H1 (cell line): Measurements from ENCODE around the gene MYL5. TPM values are rescaled to one million over a fixed set of nuclear protein-coding genes. Genes with fewer than 3 reads are reported as not detected.

Source experiments
- CTCF ChIA-PET: fragments of 300-600 bp; sonication (Branson Sonifier 250); formaldehyde crosslinking; loops from one replicate; lab custom pipeline; 2021; ENCODE audit not compliant: partially characterized antibody; lab: Charles Lee
- POLR2A ChIA-PET: fragments of 300-600 bp; sonication (Branson Sonifier 250); formaldehyde crosslinking; loops from one replicate; lab custom pipeline; 2021; ENCODE audit warnings: inconsistent platforms; ENCODE audit not compliant: partially characterized antibody; lab: Charles Lee
- DNase-seq, 2 experiments: peaks; one replicate each; pipeline versions ENCODE4 v3.0.0 to v3.0.0-alpha.2; 2010 to 2022; ENCODE audit warnings: low spot score in 2 of 2, low read depth in 1 of 2, mixed read lengths in 1 of 2
- FAIRE-seq: peaks from 2 replicates; lab custom pipeline; 2011; peaks lifted over from hg19 to GRCh38; lab: Jason Lieb, UNC
- H2AFZ ChIP-seq: 2 replicates; pipeline ENCODE4 v1.8.1; 2012; ENCODE audit warnings: low read length, inconsistent platforms
- H2AK5ac ChIP-seq: 2 replicates; pipeline ENCODE4 v1.6.1; 2013; ENCODE audit warnings: low read depth, low read length
- H2BK120ac ChIP-seq: replicated peaks from 2 replicates; pipeline ENCODE3; 2013; ENCODE audit warnings: low read depth, low read length, inconsistent platforms
- H2BK12ac ChIP-seq: 2 replicates; pipeline ENCODE4 v1.6.1; 2013; ENCODE audit warnings: low read depth, low read length
- H2BK15ac ChIP-seq: 2 replicates; pipeline ENCODE4 v1.6.1; 2013; ENCODE audit warnings: low read length
- H2BK20ac ChIP-seq: 2 replicates; pipeline ENCODE4 v1.6.1; 2013; ENCODE audit warnings: low read length
- H2BK5ac ChIP-seq: 2 replicates; pipeline ENCODE4 v1.6.1; 2013; ENCODE audit warnings: low read depth, low read length
- H3K14ac ChIP-seq: 2 replicates; pipeline ENCODE4 v1.6.1; 2013; ENCODE audit warnings: inconsistent platforms; ENCODE audit not compliant: insufficient read length
- H3K18ac ChIP-seq: 2 replicates; pipeline ENCODE4 v1.6.1; 2013; ENCODE audit warnings: low read length; ENCODE audit errors: extremely low read depth
- H3K23ac ChIP-seq: 2 replicates; pipeline ENCODE4 v1.6.1; 2013; ENCODE audit warnings: inconsistent platforms; ENCODE audit not compliant: insufficient read length
- H3K23me2 ChIP-seq: 2 replicates; pipeline ENCODE4 v1.6.1; 2013; ENCODE audit warnings: low read depth, low read length
- H3K27ac ChIP-seq: 2 replicates; pipeline ENCODE4 v1.6.1; 2011; ENCODE audit warnings: low read depth, low read length, inconsistent platforms
- H3K27me3 ChIP-seq, 4 experiments: replicated peaks in 1 of 4; 1 replicate in 1 of 4; 2 replicates in 3 of 4; pipeline versions ENCODE4 v1.6.1 to v1.8.1; 2011 to 2013; ENCODE audit warnings: low read length in 3 of 4, mild to moderate bottlenecking in 3 of 4, inconsistent platforms in 2 of 4, mixed read lengths in 2 of 4, moderate library complexity in 1 of 4; ENCODE audit not compliant: control insufficient read depth in 3 of 4, insufficient read depth in 3 of 4; ENCODE audit errors: extremely low read depth in 1 of 4
- H3K36me3 ChIP-seq, 4 experiments: 2 replicates each; pipeline versions ENCODE4 v1.6.1 to v1.8.1; 2011 to 2013; ENCODE audit warnings: mild to moderate bottlenecking in 4 of 4, low read length in 3 of 4, moderate library complexity in 2 of 4, control low read depth in 1 of 4, inconsistent platforms in 1 of 4; ENCODE audit not compliant: insufficient read depth in 4 of 4, control insufficient read depth in 2 of 4
- H3K4ac ChIP-seq: replicated peaks from 2 replicates; pipeline ENCODE3; 2013; ENCODE audit warnings: low read length, low read depth, mixed read lengths, inconsistent platforms; ENCODE audit not compliant: insufficient read length
- H3K4me1 ChIP-seq, 4 experiments: replicated peaks in 1 of 4; 1 replicate in 1 of 4; 2 replicates in 3 of 4; pipeline versions ENCODE4 v1.6.1 to v1.8.1; 2011 to 2013; ENCODE audit warnings: low read length in 3 of 4, inconsistent platforms in 2 of 4, mixed read lengths in 1 of 4; ENCODE audit not compliant: insufficient read depth in 4 of 4, control insufficient read depth in 3 of 4
- H3K4me2 ChIP-seq, 2 experiments: 2 replicates each; pipeline versions ENCODE4 v1.6.1 to v1.8.1; 2011 to 2013; ENCODE audit warnings: low read depth in 2 of 2, low read length in 2 of 2, control low read depth in 1 of 2, inconsistent platforms in 1 of 2, mild to moderate bottlenecking in 1 of 2; ENCODE audit not compliant: insufficient read depth in 1 of 2
- H3K4me3 ChIP-seq, 4 experiments: fragments of 200-600, 300-600 bp in 1 of 4; sonication (generic), shearing (Covaris generic), sonication (Bioruptor Twin) in 1 of 4; 2 replicates each; pipeline versions ENCODE4 v1.5.1 to v1.8.1; 2011 to 2016; ENCODE audit warnings: low read length in 4 of 4, low read depth in 3 of 4, control low read depth in 2 of 4, inconsistent platforms in 2 of 4, mild to moderate bottlenecking in 2 of 4, mixed read lengths in 1 of 4, moderate library complexity in 1 of 4; ENCODE audit not compliant: insufficient read depth in 2 of 4; ENCODE audit errors: extremely low read depth in 1 of 4
- H3K56ac ChIP-seq: replicated peaks from 2 replicates; pipeline ENCODE3; 2013; ENCODE audit warnings: low read depth, mild to moderate bottlenecking, mixed read lengths, low read length, inconsistent platforms; ENCODE audit not compliant: insufficient read length
- H3K79me1 ChIP-seq: 2 replicates; pipeline ENCODE4 v1.6.1; 2013; ENCODE audit warnings: low read depth, low read length, control low read depth
- H3K79me2 ChIP-seq, 2 experiments: 2 replicates each; pipeline versions ENCODE4 v1.6.1 to v1.8.1; 2012 to 2013; ENCODE audit warnings: low read length in 2 of 2, mild to moderate bottlenecking in 2 of 2, inconsistent platforms in 1 of 2; ENCODE audit not compliant: insufficient read depth in 2 of 2, control insufficient read depth in 1 of 2
- H3K9ac ChIP-seq, 4 experiments: replicated peaks in 1 of 4; 1 replicate in 1 of 4; 2 replicates in 3 of 4; pipeline versions ENCODE4 v1.6.1 to v1.8.1; 2011 to 2013; ENCODE audit warnings: low read depth in 3 of 4, low read length in 3 of 4, control low read depth in 2 of 4, mild to moderate bottlenecking in 2 of 4, moderate library complexity in 2 of 4, inconsistent platforms in 1 of 4; ENCODE audit errors: extremely low read depth in 1 of 4
- H3K9me3 ChIP-seq, 2 experiments: 2 replicates each; pipeline versions ENCODE4 v1.6.1 to v1.8.1; 2012 to 2013; ENCODE audit warnings: mild to moderate bottlenecking in 2 of 2, moderate library complexity in 2 of 2, control low read depth in 1 of 2, inconsistent platforms in 1 of 2, low read depth in 1 of 2, low read length in 1 of 2, mixed read lengths in 1 of 2; ENCODE audit not compliant: insufficient read depth in 2 of 2
- H4K20me1 ChIP-seq, 2 experiments: replicated peaks in 1 of 2; 2 replicates each; pipeline versions ENCODE3 to v1.8.1; 2011 to 2013; ENCODE audit warnings: inconsistent platforms in 2 of 2, low read length in 2 of 2, mild to moderate bottlenecking in 1 of 2; ENCODE audit not compliant: insufficient read depth in 2 of 2, control insufficient read depth in 1 of 2
- H4K5ac ChIP-seq: 2 replicates; pipeline ENCODE4 v1.6.1; 2013; ENCODE audit warnings: low read length, low read depth, mixed read lengths, inconsistent platforms; ENCODE audit not compliant: insufficient read length
- H4K8ac ChIP-seq: 2 replicates; pipeline ENCODE4 v1.8.0; 2013; ENCODE audit warnings: mild to moderate bottlenecking, moderate library complexity, low read length, inconsistent platforms; ENCODE audit not compliant: insufficient read depth; ENCODE audit errors: extremely low read depth
- H4K91ac ChIP-seq: replicated peaks from 2 replicates; pipeline ENCODE3; 2013; ENCODE audit warnings: low read length, mixed read lengths, inconsistent platforms; ENCODE audit not compliant: insufficient read length
- CHD2 ChIP-seq: IDR thresholded peaks from 2 replicates; pipeline ENCODE4 v1.6.1; 2012; ENCODE audit warnings: low read length, improper control_type of control experiment
- CREB1 ChIP-seq: IDR thresholded peaks from 2 replicates; pipeline ENCODE4 v1.6.1; 2012; ENCODE audit warnings: inconsistent platforms
- E2F6 ChIP-seq: IDR thresholded peaks from 2 replicates; pipeline ENCODE4 v1.6.1; 2012; ENCODE audit warnings: inconsistent platforms
- FOSL1 ChIP-seq: IDR thresholded peaks from 2 replicates; pipeline ENCODE4 v1.6.1; 2011; ENCODE audit warnings: mild to moderate bottlenecking, low read depth, low read length, moderate library complexity; ENCODE audit not compliant: insufficient read depth
- RXRA ChIP-seq: IDR thresholded peaks from 2 replicates; pipeline ENCODE4 v1.6.1; 2011; ENCODE audit warnings: low read depth, mild to moderate bottlenecking, low read length, moderate library complexity; ENCODE audit not compliant: insufficient read depth
- SUZ12 ChIP-seq: fragments of 200-600 bp; sonication (generic); IDR thresholded peaks from 2 replicates; pipeline ENCODE4 v1.6.1; 2012; ENCODE audit warnings: mild to moderate bottlenecking, inconsistent platforms, low read length, moderate library complexity, mixed read lengths
- ZNF274 ChIP-seq: IDR thresholded peaks from 2 replicates; pipeline ENCODE4 v1.7.0; 2012; ENCODE audit warnings: low read length, borderline replicate concordance; ENCODE audit errors: extremely low read depth
- WGBS, 2 experiments: shearing (Covaris generic) in 1 of 2; methylation state at CpG; one replicate each; pipeline versions ENCODE4 v1.1.6 to v1.1.7; 2013 to 2015; ENCODE audit warnings: low lambda C conversion rate in 2 of 2, mixed read lengths in 2 of 2, inconsistent platforms in 1 of 2, low coverage in 1 of 2, missing lambda C conversion rate in 1 of 2; ENCODE audit not compliant: insufficient replicate concordance in 2 of 2, insufficient coverage in 1 of 2, insufficient read length in 1 of 2; ENCODE audit errors: extremely low coverage in 1 of 2, missing lambda C conversion rate in 1 of 2; 5-methylcytosine and 5-hydroxymethylcytosine counted together
- polyA plus RNA-seq, 7 experiments: library from polyadenylated mRNA; depleted of rRNA in 3 of 7; stranded (reverse) in 5 of 7; unstranded in 2 of 7; fragments of >200 nt in 5 of 7; fragments of 200-250 nt in 2 of 7; gene quantifications; 1 replicate in 5 of 7; 2 replicates in 1 of 7; 4 replicates in 1 of 7; pipeline versions ENCODE4 v1.2.1 to v1.2.3, GENCODE V29; 2011 to 2013; ENCODE audit warnings: missing spikeins in 2 of 7, mixed read lengths in 2 of 7
- total RNA-seq: library from RNA; stranded (reverse); fragmentation: NEBNext Ultra II Directional; extraction: Animal tissue kit (Norgen Biotek cat#: 25700); gene quantifications from 2 replicates; pipeline ENCODE4 v1.2.1, GENCODE V29; 2021
- TF ChIP-seq, protein P1 (sequence below), 3 experiments: IDR thresholded peaks; 1 replicate in 2 of 3; 2 replicates in 1 of 3; pipeline versions ENCODE4 v1.5.1 to v1.6.1; 2011; ENCODE audit warnings: low read length in 3 of 3, mild to moderate bottlenecking in 3 of 3, inconsistent platforms in 2 of 3, low read depth in 1 of 3, moderate library complexity in 1 of 3; ENCODE audit not compliant: insufficient read depth in 1 of 3; ENCODE audit errors: control extremely low read depth in 1 of 3

Gene MYL5
- total and polyA plus RNA-seq, 2 of the 8 experiments (the other 6 are each of a cell fraction or from before 2014, with no cell fraction given): 5.7 to 6.8 TPM

DNA sequence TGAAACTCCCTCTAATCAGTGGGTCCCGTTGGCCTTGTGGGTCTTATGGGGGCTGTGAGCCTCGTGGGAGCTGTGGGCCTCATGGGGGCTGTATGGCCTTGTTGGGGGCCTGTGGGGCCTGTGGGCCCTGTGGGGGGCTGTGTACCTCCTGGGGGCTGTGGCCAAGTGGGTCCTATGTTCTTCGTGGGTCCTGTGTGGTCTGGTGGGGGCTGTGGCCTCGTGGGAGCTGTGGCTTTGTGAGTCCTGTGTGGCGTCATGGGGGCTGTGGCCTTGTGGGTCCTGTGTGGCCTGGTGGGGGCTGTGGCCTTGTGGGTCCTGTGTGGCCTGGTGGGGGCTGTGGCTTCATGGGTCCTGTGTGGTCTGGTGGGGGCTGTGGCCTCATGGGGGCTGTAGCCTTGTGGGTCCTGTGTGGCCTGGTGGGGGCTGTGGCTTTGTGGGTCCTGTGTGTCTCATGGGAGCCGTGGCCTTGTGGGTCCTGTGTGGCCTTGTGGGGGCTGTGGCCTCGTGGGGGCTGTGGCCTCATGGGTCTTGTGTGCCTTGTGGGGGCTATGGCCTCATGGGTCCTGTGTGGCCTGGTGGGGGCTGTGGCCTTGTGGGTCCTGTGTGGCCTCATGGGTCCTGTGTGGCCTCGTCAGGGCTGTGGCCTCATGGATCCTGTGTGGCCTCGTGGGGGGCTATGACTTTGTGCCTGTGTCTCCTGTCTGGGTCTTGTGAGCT lies 38.7 kb downstream of the MYL5 start:
- Histone ChIP-seq H3K27me3 (no peaks in the 10 kb centered on the region), H3K27ac (no peak overlapping the region), H3K79me1 (peaks cover 25% of the 10 kb centered on the region), H4K91ac (no peak overlapping the region), H3K4me1 (no peaks in the 10 kb centered on the region), H3K9ac (no peak overlapping the region), H3K4ac (no peak overlapping the region), H3K79me2 (peaks cover 14 to 86% of the 10 kb centered on the region in 2 experiments), H2BK20ac (no peak overlapping the region), H4K8ac (no peak overlapping the region; the same call in 1 of the 2 replicates), H2AK5ac (no peak overlapping the region), H3K23ac (no peak overlapping the region), H3K56ac (no peak overlapping the region), H3K18ac (no peak overlapping the region), H3K9me3 (no peaks in the 10 kb centered on the region), H2BK120ac (no peak overlapping the region), H3K14ac (no peak overlapping the region), H2BK5ac (no peak overlapping the region; the same call in 1 of the 2 replicates), H2BK15ac (no peak overlapping the region), H3K4me2 (no peak overlapping the region), H3K4me3 (no peak overlapping the region), H2AFZ (no peak overlapping the region), H4K5ac (no peak overlapping the region), H2BK12ac (no peak overlapping the region), H3K23me2 (peaks cover 2% of the 10 kb centered on the region; the same call in 1 of the 2 replicates), H3K36me3 (peaks cover 0 to 6% (median 0%) of the 10 kb centered on the region in 4 experiments; a peak in 2 of 8 replicates), H4K20me1 (peaks cover 21 to 44% of the 10 kb centered on the region in 2 experiments)
- DNase-seq (no peak), FAIRE-seq (no peak)
- CTCF ChIA-PET: interaction anchor here (0.8 to 1.7 kb wide), 3 partner anchors 12 to 28 kb away, joined by 3 to 5 read pairs (median 4); no protein-coding TSS in a partner anchor
- WGBS, 2 experiments: 85% methylated on average over 9 of the region's 9 CpGs; no CpG with 5 or more reads in 1 of the 2 experiments
- POLR2A ChIA-PET: interaction anchor here (1.2 kb wide), 1 partner anchor 11 kb away, joined by 5 read pairs; no protein-coding TSS in a partner anchor
- no peak for TF ChIP-seq E2F6
- TF ChIP-seq, protein P1, sequence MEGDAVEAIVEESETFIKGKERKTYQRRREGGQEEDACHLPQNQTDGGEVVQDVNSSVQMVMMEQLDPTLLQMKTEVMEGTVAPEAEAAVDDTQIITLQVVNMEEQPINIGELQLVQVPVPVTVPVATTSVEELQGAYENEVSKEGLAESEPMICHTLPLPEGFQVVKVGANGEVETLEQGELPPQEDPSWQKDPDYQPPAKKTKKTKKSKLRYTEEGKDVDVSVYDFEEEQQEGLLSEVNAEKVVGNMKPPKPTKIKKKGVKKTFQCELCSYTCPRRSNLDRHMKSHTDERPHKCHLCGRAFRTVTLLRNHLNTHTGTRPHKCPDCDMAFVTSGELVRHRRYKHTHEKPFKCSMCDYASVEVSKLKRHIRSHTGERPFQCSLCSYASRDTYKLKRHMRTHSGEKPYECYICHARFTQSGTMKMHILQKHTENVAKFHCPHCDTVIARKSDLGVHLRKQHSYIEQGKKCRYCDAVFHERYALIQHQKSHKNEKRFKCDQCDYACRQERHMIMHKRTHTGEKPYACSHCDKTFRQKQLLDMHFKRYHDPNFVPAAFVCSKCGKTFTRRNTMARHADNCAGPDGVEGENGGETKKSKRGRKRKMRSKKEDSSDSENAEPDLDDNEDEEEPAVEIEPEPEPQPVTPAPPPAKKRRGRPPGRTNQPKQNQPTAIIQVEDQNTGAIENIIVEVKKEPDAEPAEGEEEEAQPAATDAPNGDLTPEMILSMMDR (IDR thresholded peaks at IDR 0.05; ENCODE audit: control extremely low read depth in 1 of 3, insufficient read depth in 1 of 3, low read depth in 1 of 3, low read length in 3 of 3): no peak
- TF ChIP-seq ZNF274: no peak
- TF ChIP-seq SUZ12: no peak
- TF ChIP-seq CHD2: no peak
- no peak for TF ChIP-seq FOSL1
- TF ChIP-seq CREB1: no peak
- no peak for TF ChIP-seq RXRA
